Body of pancreas (tissue), 4 donors: Measurements from ENCODE around the gene BROX.

Experiments used
- CTCF ChIP-seq, 7 experiments: fragments of 450-650 bp in 4 of 7; fragments of 200-600 bp in 3 of 7; sonication (generic) in 3 of 7; IDR thresholded peaks; one replicate each; pipeline ENCODE4 v1.5.1; 2016 to 2019; ENCODE audit warnings: antibody characterized with exemption in 7 of 7
- POLR2A ChIP-seq, 3 donors: fragments of 450-650 bp; IDR thresholded peaks; one replicate each; pipeline ENCODE4 v1.6.1; 2016; ENCODE audit warnings: antibody characterized with exemption in 3 of 3, mild to moderate bottlenecking in 2 of 3

GRCh38 chr1:222777463-222777862, 65.1 kb downstream of the BROX start:
- no peak for TF ChIP-seq POLR2A (IDR thresholded peaks at IDR 0.05)
- no peak for TF ChIP-seq CTCF (IDR thresholded peaks at IDR 0.05)
